Osteocyte (in vitro differentiated cells): ENCODE results near the gene FTO. TPM values are rescaled to one million over a fixed set of nuclear protein-coding genes. Genes with fewer than 3 reads are reported as not detected.

Experiments
- DNase-seq: peaks from one replicate; pipeline ENCODE4 v3.0.0; 2021; ENCODE audit warnings: mixed read lengths; ENCODE audit not compliant: unreplicated experiment; ENCODE audit errors: extremely low spot score
- H3K27ac Mint-ChIP-seq: one replicate; pipeline ENCODE4 v1.8.0; 2021; ENCODE audit warnings: mild to moderate bottlenecking, mixed read lengths; ENCODE audit not compliant: unreplicated experiment
- H3K27me3 Mint-ChIP-seq: one replicate; pipeline ENCODE4 v1.8.0; 2021; ENCODE audit warnings: mixed read lengths; ENCODE audit not compliant: unreplicated experiment
- H3K36me3 Mint-ChIP-seq: one replicate; pipeline ENCODE4 v1.8.0; 2021; ENCODE audit warnings: mixed read lengths; ENCODE audit not compliant: unreplicated experiment
- H3K4me1 Mint-ChIP-seq: one replicate; pipeline ENCODE4 v1.8.0; 2021; ENCODE audit warnings: mixed read lengths; ENCODE audit not compliant: unreplicated experiment
- H3K4me3 Mint-ChIP-seq: one replicate; pipeline ENCODE4 v1.8.0; 2021; ENCODE audit warnings: mild to moderate bottlenecking, moderate library complexity, mixed read lengths; ENCODE audit not compliant: unreplicated experiment
- H3K9me3 Mint-ChIP-seq: one replicate; pipeline ENCODE4 v1.8.0; 2021; ENCODE audit warnings: mixed read lengths; ENCODE audit not compliant: unreplicated experiment
- total RNA-seq: library from RNA; stranded (reverse); gene quantifications from 2 replicates; pipeline ENCODE4 v1.2.1, GENCODE V29; 2021
- TF ChIP-seq, protein P1 (sequence below): fragments of 200-600 bp; sonication (generic); IDR thresholded peaks from 2 replicates; pipeline ENCODE4 v1.5.0; 2021; ENCODE audit warnings: antibody characterized with exemption, mild to moderate bottlenecking, moderate library complexity

The FTO gene
- total RNA-seq, 1 donor from 2014 or later, result 108 TPM

DNA sequence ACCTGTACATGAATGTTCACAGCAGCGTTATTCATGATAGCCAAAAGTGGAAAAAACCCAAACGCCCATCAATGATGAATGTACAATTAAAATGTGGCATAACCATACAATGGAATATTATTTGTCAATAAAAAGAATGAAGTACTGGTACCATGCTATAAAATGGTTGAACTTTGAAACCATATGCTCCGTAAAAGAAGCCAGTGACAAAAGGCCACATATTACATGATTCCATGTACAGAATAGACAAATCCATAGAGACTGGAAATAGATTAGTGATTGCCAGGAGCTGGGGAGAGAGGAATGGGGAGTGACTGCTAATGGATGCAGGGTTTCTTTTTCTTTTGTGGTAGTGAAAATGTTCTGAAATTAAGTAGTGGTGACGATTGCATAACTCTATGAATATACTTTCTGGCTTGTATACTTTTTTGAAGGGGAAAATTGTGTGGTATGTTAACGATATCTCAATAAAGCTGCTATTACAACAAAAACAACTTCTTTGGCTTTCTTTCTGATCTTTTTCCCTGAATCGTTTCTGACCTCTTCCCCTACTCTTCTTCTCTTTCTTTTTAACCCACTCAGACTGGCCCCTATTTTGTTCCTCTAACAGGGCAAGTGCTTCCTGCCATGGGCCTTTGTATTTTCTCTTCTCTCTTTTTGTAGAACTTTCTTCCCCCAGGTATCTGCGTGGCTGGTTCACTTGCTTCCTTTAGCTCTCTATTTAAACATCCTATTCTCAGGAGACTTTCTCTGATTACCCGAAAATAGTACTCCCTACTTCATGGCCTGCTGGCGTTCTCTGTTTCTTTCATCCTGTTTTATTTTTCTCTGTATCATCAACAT, 67.9 kb downstream of the FTO start:
- no peak overlapping the region for H3K27ac Mint-ChIP-seq
- TF ChIP-seq, protein P1, sequence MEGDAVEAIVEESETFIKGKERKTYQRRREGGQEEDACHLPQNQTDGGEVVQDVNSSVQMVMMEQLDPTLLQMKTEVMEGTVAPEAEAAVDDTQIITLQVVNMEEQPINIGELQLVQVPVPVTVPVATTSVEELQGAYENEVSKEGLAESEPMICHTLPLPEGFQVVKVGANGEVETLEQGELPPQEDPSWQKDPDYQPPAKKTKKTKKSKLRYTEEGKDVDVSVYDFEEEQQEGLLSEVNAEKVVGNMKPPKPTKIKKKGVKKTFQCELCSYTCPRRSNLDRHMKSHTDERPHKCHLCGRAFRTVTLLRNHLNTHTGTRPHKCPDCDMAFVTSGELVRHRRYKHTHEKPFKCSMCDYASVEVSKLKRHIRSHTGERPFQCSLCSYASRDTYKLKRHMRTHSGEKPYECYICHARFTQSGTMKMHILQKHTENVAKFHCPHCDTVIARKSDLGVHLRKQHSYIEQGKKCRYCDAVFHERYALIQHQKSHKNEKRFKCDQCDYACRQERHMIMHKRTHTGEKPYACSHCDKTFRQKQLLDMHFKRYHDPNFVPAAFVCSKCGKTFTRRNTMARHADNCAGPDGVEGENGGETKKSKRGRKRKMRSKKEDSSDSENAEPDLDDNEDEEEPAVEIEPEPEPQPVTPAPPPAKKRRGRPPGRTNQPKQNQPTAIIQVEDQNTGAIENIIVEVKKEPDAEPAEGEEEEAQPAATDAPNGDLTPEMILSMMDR, result no peak

DNA sequence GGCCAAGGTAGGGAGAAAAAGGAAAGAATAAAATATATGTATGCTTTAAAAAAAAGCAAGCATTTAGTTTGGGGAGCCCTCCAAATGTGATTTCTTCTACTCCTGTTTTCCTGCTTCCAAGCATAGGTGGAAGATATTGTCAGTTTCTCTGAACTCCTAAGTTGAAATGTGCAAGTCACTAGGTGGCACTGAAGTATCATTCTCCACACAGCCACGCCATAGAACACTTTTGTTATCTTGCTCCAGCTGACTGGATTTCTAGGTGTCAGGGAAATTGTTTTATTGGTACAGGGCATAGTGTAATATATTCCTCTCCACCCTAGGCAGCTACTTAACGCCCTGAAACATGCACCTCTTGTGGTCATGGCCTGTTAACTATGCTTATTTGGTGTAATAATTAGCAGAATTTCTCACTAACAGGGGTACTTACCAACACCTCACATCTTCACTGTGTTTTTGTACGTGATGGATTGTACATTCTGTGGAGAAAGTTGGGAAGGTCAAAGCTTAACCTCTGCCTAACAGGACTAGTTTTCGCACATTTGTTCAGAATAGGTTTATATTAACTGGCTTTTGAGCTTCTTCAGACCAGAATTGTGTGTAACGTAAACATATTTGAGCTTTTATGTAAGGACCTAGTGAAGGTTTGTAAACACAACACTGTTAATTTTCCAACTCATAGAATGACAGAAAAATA, 69.3 kb downstream of the FTO start:
- TF ChIP-seq, protein P1, result peak; percentile 83
- no peak overlapping the region for H3K27ac Mint-ChIP-seq
- H3K27me3 Mint-ChIP-seq, result no peaks in the 10 kb centered on the region
- H3K9me3 Mint-ChIP-seq, result no peaks in the 10 kb centered on the region
- no peak overlapping the region for H3K4me3 Mint-ChIP-seq
- no peak for DNase-seq
- H3K36me3 Mint-ChIP-seq, result no peaks in the 10 kb centered on the region
- H3K4me1 Mint-ChIP-seq, result peaks cover 6% of the 10 kb centered on the region

More for the DNA sequence above, 67.9 kb downstream of the FTO start:
- H3K36me3 Mint-ChIP-seq, result no peaks in the 10 kb centered on the region
- no peak for DNase-seq
- no peaks in the 10 kb centered on the region for H3K9me3 Mint-ChIP-seq
- no peak overlapping the region for H3K4me3 Mint-ChIP-seq
- peaks cover 5% of the 10 kb centered on the region for H3K4me1 Mint-ChIP-seq
- H3K27me3 Mint-ChIP-seq, result no peaks in the 10 kb centered on the region

DNA sequence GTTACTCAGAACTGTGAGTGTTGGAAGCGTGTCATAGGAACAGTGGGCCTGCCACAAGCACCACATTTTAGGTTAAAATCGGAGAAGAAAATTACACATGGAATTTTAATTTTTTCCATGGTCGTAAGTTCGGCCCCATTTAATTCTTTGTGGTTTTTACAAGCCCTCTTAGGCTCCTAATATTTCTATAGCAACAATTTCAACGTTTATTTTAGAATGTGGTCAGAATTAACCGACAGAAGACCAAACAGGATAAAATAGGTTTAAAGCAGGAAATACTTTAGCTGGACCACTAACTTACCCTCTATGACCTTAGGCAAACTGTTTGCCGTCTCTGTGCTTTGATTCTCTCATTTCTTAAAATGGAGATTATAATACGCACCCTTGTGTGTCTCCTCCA, 69.9 kb downstream of the FTO start:
- H3K36me3 Mint-ChIP-seq, result no peaks in the 10 kb centered on the region
- peaks cover 12% of the 10 kb centered on the region for H3K4me1 Mint-ChIP-seq
- DNase-seq, result no peak
- H3K9me3 Mint-ChIP-seq, result no peaks in the 10 kb centered on the region
- no peaks in the 10 kb centered on the region for H3K27me3 Mint-ChIP-seq
- no peak overlapping the region for H3K4me3 Mint-ChIP-seq
- TF ChIP-seq, protein P1, result no peak
- no peak overlapping the region for H3K27ac Mint-ChIP-seq

DNA sequence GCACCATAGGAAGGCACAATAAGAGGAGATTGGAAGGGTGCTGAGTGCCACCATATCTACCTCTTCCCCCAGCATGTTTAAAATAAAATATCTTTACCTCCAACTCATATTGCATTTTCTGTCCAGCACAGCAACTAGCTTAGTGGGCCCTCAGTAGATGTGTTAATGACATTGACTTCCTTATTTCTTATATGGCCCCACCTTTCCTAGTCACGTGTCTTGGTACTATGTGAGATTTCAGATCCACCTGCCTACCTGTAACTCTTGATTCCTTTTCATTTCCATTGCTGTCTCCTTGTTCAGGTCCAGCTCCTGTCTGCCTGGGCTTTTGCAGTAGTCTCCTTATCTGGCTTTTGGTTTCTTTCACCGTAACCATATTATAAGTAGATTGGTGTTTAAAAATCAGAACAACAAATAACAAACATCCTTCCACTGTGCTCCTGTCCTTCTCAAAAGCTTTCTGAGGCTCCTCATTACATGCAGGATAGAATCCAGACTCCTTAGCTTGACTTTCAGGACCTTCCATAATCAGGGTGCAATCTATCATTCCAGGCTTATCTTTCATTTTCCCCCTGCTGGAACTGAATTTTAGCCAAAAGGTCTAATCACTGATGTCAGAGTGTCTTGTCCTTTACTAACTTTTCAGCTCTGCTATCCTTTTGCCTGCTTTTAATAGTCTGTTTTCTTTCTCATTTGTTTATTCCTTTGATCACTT, 71.3 kb downstream of the FTO start:
- Mint-ChIP-seq H3K9me3 (no peaks in the 10 kb centered on the region), H3K4me3 (no peak overlapping the region), H3K27me3 (no peaks in the 10 kb centered on the region), H3K36me3 (no peaks in the 10 kb centered on the region), H3K27ac (peak overlapping the region; percentile 91), H3K4me1 (peaks cover 20% of the 10 kb centered on the region)
- TF ChIP-seq, protein P1, result no peak
- DNase-seq, result no peak
